ENCODE measurements around the gene CAGE1.

Gene CAGE1

DNA sequence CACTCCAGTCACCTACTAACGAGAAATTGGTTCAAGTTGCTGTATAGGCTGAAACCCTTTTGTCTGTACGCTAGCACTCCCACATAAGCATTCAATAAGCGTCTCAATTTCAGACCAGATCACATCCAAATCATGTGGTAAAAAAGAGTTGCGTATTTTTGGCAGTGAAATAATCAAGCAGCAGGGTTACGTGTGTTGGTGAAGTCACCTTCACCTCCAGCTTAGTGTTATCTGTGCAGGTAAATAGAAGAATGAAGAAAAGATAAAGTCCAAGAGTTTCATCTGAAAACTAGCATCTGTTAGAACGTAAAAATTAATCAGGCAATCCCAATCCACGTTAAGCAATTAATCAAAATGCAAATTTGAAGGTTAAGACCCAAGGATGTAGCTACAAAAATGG, 87.8 kb downstream of the CAGE1 start:
- DNase-seq = no peak

DNA sequence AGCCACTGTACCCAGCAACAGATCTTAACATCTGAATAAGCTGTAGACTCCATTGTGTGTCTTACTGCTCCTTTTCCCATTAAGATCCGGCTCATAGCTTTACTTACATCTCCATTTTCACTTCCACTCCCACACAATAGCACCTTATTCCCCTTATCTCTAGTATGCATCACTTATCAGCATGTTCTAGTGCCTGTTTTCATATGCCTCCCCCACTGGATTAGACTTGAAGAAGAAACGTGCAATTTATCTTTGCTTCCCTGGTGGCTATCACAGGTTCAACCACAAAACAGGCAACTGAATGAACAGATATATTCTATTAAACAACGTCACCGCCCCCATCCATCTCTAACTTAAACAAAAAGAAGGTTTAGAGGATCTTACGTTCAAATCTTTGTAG, 88.6 kb downstream of the CAGE1 start:
- no peak for DNase-seq

DNA sequence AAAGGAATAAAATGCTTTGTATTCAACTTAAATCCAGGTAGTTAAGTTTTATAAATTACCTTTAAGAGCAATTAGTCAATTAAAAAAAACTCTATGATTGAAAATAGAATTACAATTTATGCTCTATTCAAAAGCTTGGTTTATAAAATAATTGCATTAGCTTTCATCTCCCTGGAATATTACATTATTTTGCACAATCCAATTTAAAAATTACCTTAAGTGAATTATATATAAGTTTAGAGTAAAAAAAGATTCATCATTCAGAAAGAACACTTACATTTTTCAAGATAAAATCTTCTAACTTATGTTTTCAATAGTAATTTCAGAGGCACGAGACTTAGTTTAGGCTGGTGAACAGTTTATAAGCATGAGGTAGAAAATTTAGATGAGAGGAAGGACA, 91.4 kb downstream of the CAGE1 start:
- no peak for DNase-seq

DNA sequence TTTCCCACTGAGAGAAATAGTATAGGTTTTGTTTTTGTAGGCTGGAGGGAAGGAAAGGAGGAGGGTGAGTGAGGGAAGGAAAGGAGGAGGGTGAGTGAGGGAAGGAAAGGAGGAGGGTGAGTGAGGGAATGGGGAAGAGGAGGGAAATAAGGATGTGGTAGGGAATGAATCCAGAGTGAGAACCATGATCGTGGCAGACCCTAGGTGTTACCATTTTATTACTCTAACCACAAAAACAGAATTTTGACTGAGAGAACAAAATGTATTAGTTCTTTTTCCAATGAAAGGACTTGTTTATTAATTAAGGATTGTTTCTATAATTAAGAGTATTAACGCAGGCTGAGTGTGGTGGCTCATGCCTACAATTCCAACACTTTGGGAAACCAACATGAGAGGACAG, 92.9 kb downstream of the CAGE1 start:
- DNase-seq = no peak

DNA sequence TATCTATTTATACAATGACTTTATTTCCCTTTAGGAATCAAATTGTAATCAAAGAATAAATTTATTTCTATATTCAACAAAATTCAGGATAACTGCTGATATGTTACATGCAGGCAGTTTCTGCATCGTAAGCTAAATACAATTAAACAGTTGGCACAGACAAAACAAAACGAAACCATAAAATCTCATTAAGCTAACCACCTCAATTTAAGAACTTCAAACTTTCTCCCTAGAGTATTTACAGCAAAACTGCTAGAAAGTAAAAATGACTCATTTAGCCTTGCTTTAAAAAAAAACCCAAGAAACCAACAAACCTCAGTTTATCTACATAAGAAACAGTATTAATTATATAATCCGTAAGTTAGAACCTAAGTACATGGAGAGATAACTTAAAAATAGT, 93.6 kb downstream of the CAGE1 start:
- DNase-seq = no peak

DNA sequence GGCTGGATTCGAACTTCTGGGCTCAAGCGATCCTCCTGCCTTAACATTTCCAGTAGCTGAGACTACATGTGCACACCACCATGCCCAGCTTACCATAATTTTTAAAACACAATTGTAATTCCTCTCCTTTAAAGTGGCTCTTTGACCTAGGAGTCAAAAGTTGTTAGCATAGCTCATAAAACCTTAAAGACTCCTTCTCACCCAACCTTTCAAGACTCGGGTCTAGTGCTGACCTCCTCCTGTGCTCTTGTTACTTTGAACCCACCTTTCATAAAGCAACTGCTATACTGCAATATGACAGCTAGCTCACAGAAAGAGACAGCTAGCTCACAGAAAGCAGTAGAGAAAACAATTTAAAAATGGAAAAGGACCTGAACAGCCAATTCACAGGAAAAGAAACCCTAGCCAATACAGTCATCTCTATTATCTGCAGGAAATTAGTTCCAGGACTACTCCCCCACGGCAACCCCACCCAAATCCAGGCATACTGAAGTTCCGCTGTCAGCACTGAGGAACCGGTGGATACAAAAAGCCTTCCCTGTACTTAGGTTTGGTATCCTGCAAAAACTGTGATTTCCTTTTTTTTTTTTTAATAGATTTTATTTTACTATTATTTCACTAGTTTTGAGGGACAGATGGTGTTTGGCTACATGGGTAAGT, 96.8 kb downstream of the CAGE1 start:
- DNase-seq = no peak

DNA sequence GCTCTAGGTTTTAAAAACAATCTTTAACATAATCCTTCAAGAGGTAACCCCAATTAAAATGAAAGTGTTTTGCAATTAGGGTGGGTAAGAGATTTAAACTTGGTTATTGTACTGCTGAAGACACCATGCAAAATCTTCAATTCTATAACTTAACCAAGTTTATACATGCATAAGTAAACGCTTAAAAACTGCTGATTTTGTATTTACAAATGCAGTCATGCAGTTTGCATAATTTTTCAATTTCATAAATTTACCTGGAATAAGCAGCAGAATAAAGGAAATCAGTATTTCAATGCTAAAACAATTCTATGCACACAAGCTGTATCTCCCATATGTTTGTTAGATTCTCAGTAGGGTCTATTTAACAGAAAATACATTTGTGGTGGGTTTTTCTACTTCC, 99.5 kb downstream of the CAGE1 start:
- DNase-seq = no peak

DNA sequence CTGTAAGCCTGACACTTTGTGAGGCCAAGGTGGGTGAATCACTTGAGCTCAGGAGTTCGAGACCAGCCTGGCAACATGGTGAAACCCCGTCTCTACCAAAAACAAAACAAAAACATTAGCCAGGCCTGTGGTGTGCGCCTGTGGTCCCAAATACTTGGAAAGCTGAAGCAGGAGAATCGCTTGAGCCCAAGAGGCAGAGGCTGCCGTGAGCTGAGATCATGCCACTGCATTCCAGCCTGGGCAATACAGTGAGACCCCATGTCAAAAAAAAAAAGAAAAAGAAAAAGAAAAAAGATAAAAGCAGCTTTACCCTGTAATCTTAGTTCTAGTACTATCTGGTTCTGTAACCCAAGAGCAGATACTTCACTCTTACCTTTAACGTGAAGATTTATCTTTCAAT, 104.1 kb downstream of the CAGE1 start:
- DNase-seq = no peak

DNA sequence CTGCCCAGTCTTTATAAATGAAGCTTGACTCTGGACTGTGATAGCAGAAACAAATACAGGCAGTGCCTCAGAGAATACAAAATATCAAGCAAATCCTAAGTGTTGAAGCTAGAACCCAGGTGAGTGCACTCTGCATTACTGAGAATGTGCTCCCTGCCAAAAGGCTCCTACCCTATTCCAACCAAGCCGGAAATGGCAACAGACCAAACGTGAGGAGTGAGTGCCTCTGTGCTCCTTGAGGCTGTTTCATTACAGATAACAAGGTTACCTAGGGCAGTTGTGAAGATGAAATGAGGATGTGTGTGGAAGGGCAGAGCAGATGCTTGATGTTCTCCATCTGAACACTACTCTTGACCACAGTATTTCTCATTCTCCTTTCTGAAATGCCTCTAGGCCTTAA, 105.9 kb downstream of the CAGE1 start:
- DNase-seq = no peak

DNA sequence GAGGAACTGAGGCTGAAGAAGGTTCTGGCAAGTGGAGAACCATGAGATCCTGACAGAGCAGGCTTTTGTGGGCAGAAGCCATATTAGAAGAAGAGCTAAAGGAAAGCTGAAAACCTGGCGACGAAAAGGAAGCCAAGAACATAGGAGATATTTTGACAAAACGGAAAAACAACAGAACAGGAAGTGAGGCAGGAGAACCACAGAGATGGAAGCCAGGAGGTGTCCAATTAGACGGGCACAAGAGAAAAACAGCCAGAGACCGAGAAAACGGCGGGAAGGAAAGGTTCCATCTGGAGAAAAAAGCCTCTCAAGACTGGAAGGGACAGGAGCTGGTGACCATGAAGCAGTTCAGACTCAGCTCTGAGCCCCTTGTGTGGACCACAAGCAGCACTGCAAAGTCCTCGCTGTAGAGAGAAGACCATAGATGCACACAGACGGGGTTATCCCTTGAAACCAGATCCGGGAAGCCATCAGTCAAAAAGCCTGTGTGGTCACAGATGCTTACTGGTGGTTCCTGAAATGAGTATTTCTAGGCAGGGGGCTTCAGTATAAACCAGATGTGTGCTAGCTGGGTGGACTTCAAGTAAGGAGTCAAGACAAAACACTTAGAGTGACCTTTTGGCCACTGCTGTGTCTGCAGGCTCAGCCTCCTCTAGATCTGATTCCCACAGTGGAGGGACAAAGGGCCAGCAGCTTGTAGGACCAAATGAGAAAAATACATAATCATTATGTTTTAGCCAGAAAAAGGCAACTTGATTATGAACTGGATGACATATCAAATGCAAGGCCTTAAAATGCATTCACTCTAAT, 107.2 kb downstream of the CAGE1 start:
- no peak for DNase-seq

All from activated CD4-positive, alpha-beta T cell treated with anti-CD3 and anti-CD28 coated beads for 1 hour (primary cell).